ENCODE measurements around the gene INPPL1.
"Not testable (repeated sequence)": the region's sequence is repeated elsewhere in the genome, so short reads cannot be mapped to it uniquely, and the experiment has no call there.

The INPPL1 gene

GRCh38 chr11:72250661-72251464, 26.3 kb downstream of the INPPL1 start:
- H3K36me3 ChIP-seq (ENCODE audit: insufficient read depth, low read length) = no peaks in the 10 kb centered on the region
- no peak overlapping the region for H3K4me3 ChIP-seq (ENCODE audit: low read length)
- 91% methylated on average over 24 of the region's 24 CpGs for WGBS
- no peaks in the 10 kb centered on the region; the same call in 1 of the 2 replicates for H3K4me1 ChIP-seq (ENCODE audit: insufficient read depth, low read length)
- H3K9ac ChIP-seq (ENCODE audit: low read depth, low read length) = no peak overlapping the region
- H3K9me3 ChIP-seq (ENCODE audit: insufficient read depth, low read depth, low read length) = peaks cover 2% of the 10 kb centered on the region; the same call in 1 of the 2 replicates
- peaks cover 42% of the 10 kb centered on the region for H3K27me3 ChIP-seq (ENCODE audit: insufficient read depth, low read length)
- H3K27ac ChIP-seq (ENCODE audit: low read depth, low read length) = no peak overlapping the region

GRCh38 chr11:72251614-72252013, 27.0 kb downstream of the INPPL1 start:
- Histone ChIP-seq H3K4me1 (ENCODE audit: insufficient read depth, low read length) (no peaks in the 10 kb centered on the region; the same call in 1 of the 2 replicates), H3K36me3 (ENCODE audit: insufficient read depth, low read length) (no peaks in the 10 kb centered on the region), H3K27me3 (ENCODE audit: insufficient read depth, low read length) (peaks cover 35% of the 10 kb centered on the region), H3K9me3 (ENCODE audit: insufficient read depth, low read depth, low read length) (peaks cover 2% of the 10 kb centered on the region; the same call in 1 of the 2 replicates), H3K27ac (ENCODE audit: low read depth, low read length) (no peak overlapping the region), H3K4me3 (ENCODE audit: low read length) (no peak overlapping the region), H3K9ac (ENCODE audit: low read depth, low read length) (no peak overlapping the region)
- 92% methylated on average over 5 of the region's 5 CpGs for WGBS

- Histone ChIP-seq H3K4me3 (ENCODE audit: low read length) (no peak overlapping the region), H3K4me1 (ENCODE audit: insufficient read depth, low read length) (no peaks in the 10 kb centered on the region; the same call in 1 of the 2 replicates), H3K27ac (ENCODE audit: low read depth, low read length) (no peak overlapping the region), H3K9me3 (ENCODE audit: insufficient read depth, low read depth, low read length) (peaks cover 2% of the 10 kb centered on the region; the same call in 1 of the 2 replicates), H3K36me3 (ENCODE audit: insufficient read depth, low read length) (no peaks in the 10 kb centered on the region), H3K27me3 (ENCODE audit: insufficient read depth, low read length) (peaks cover 19% of the 10 kb centered on the region), H3K9ac (ENCODE audit: low read depth, low read length) (no peak overlapping the region)
- 97% methylated on average over 3 of the region's 3 CpGs for WGBS
Measured at GRCh38 chr11:72253392-72253791, 28.8 kb downstream of the INPPL1 start.

GRCh38 chr11:72254299-72254993, 29.9 kb downstream of the INPPL1 start:
- H3K36me3 ChIP-seq (ENCODE audit: insufficient read depth, low read length) = no peaks in the 10 kb centered on the region
- H3K9ac ChIP-seq (ENCODE audit: low read depth, low read length) = no peak overlapping the region
- H3K27ac ChIP-seq (ENCODE audit: low read depth, low read length) = no peak overlapping the region
- no peak overlapping the region for H3K4me3 ChIP-seq (ENCODE audit: low read length)
- WGBS = 87% methylated on average over 5 of the region's 5 CpGs
- peaks cover 10% of the 10 kb centered on the region; the same call in 1 of the 2 replicates for H3K27me3 ChIP-seq (ENCODE audit: insufficient read depth, low read length)
- peaks cover 2% of the 10 kb centered on the region; the same call in 1 of the 2 replicates for H3K9me3 ChIP-seq (ENCODE audit: insufficient read depth, low read depth, low read length)
- H3K4me1 ChIP-seq (ENCODE audit: insufficient read depth, low read length) = no peaks in the 10 kb centered on the region

- WGBS = 88% methylated on average over 2 of the region's 2 CpGs
- no peak overlapping the region for H3K27ac ChIP-seq (ENCODE audit: low read depth, low read length)
- H3K9me3 ChIP-seq (ENCODE audit: insufficient read depth, low read depth, low read length) = peaks cover 2% of the 10 kb centered on the region; the same call in 1 of the 2 replicates
- H3K9ac ChIP-seq (ENCODE audit: low read depth, low read length) = no peak overlapping the region
- H3K36me3 ChIP-seq (ENCODE audit: insufficient read depth, low read length) = no peaks in the 10 kb centered on the region
- no peak overlapping the region for H3K4me3 ChIP-seq (ENCODE audit: low read length)
- peaks cover 6% of the 10 kb centered on the region; the same call in 1 of the 2 replicates for H3K4me1 ChIP-seq (ENCODE audit: insufficient read depth, low read length)
- H3K27me3 ChIP-seq (ENCODE audit: insufficient read depth, low read length) = no peaks in the 10 kb centered on the region
Measured at GRCh38 chr11:72257570-72257969, 33.0 kb downstream of the INPPL1 start.

- Histone ChIP-seq H3K36me3 (ENCODE audit: insufficient read depth, low read length) (no peaks in the 10 kb centered on the region), H3K4me3 (ENCODE audit: low read length) (no peak overlapping the region), H3K9ac (ENCODE audit: low read depth, low read length) (no peak overlapping the region), H3K9me3 (ENCODE audit: insufficient read depth, low read depth, low read length) (no peaks in the 10 kb centered on the region), H3K27me3 (ENCODE audit: insufficient read depth, low read length) (no peaks in the 10 kb centered on the region), H3K4me1 (ENCODE audit: insufficient read depth, low read length) (peaks cover 6% of the 10 kb centered on the region; the same call in 1 of the 2 replicates), H3K27ac (ENCODE audit: low read depth, low read length) (no peak overlapping the region)
- 96% methylated on average over 2 of the region's 2 CpGs for WGBS
Measured at GRCh38 chr11:72259490-72259889, 34.9 kb downstream of the INPPL1 start.

- Histone ChIP-seq H3K4me1 (ENCODE audit: insufficient read depth, low read length) (peaks cover 6% of the 10 kb centered on the region; the same call in 1 of the 2 replicates), H3K9me3 (ENCODE audit: insufficient read depth, low read depth, low read length) (no peaks in the 10 kb centered on the region), H3K36me3 (ENCODE audit: insufficient read depth, low read length) (no peaks in the 10 kb centered on the region), H3K27me3 (ENCODE audit: insufficient read depth, low read length) (no peaks in the 10 kb centered on the region), H3K27ac (ENCODE audit: low read depth, low read length) (no peak overlapping the region), H3K4me3 (ENCODE audit: low read length) (no peak overlapping the region), H3K9ac (ENCODE audit: low read depth, low read length) (no peak overlapping the region)
- WGBS = 90% methylated on average over 5 of the region's 5 CpGs
Measured at GRCh38 chr11:72260574-72260973, 36.0 kb downstream of the INPPL1 start.

- Histone ChIP-seq H3K4me1 (ENCODE audit: insufficient read depth, low read length) (peaks cover 6% of the 10 kb centered on the region; the same call in 1 of the 2 replicates), H3K4me3 (ENCODE audit: low read length) (no peak overlapping the region), H3K27ac (ENCODE audit: low read depth, low read length) (no peak overlapping the region), H3K36me3 (ENCODE audit: insufficient read depth, low read length) (no peaks in the 10 kb centered on the region), H3K27me3 (ENCODE audit: insufficient read depth, low read length) (no peaks in the 10 kb centered on the region), H3K9me3 (ENCODE audit: insufficient read depth, low read depth, low read length) (no peaks in the 10 kb centered on the region), H3K9ac (ENCODE audit: low read depth, low read length) (no peak overlapping the region)
- WGBS = 91% methylated on average over 3 of the region's 4 CpGs
Measured at GRCh38 chr11:72263361-72263760, 38.8 kb downstream of the INPPL1 start.

GRCh38 chr11:72265951-72266350, 41.4 kb downstream of the INPPL1 start:
- H3K36me3 ChIP-seq (ENCODE audit: insufficient read depth, low read length) = no peaks in the 10 kb centered on the region
- no peaks in the 10 kb centered on the region for H3K9me3 ChIP-seq (ENCODE audit: insufficient read depth, low read depth, low read length)
- no peaks in the 10 kb centered on the region for H3K4me1 ChIP-seq (ENCODE audit: insufficient read depth, low read length)
- no peak overlapping the region for H3K27ac ChIP-seq (ENCODE audit: low read depth, low read length)
- H3K4me3 ChIP-seq (ENCODE audit: low read length) = no peak overlapping the region
- no peak overlapping the region for H3K9ac ChIP-seq (ENCODE audit: low read depth, low read length)
- no peaks in the 10 kb centered on the region for H3K27me3 ChIP-seq (ENCODE audit: insufficient read depth, low read length)

- H3K4me1 ChIP-seq (ENCODE audit: insufficient read depth, low read length); H3K27me3 ChIP-seq (ENCODE audit: insufficient read depth, low read length); H3K9ac ChIP-seq (ENCODE audit: low read depth, low read length); H3K27ac ChIP-seq (ENCODE audit: low read depth, low read length); H3K4me3 ChIP-seq (ENCODE audit: low read length); H3K36me3 ChIP-seq (ENCODE audit: insufficient read depth, low read length); H3K9me3 ChIP-seq (ENCODE audit: insufficient read depth, low read depth, low read length): not testable (repeated sequence)
- WGBS = 92% methylated on average over 5 of the region's 5 CpGs
Measured at GRCh38 chr11:72266960-72267359, 42.4 kb downstream of the INPPL1 start.

- Histone ChIP-seq H3K9me3 (ENCODE audit: insufficient read depth, low read depth, low read length) (no peaks in the 10 kb centered on the region), H3K36me3 (ENCODE audit: insufficient read depth, low read length) (no peaks in the 10 kb centered on the region), H3K4me1 (ENCODE audit: insufficient read depth, low read length) (no peaks in the 10 kb centered on the region), H3K27me3 (ENCODE audit: insufficient read depth, low read length) (no peaks in the 10 kb centered on the region), H3K4me3 (ENCODE audit: low read length) (no peak overlapping the region), H3K27ac (ENCODE audit: low read depth, low read length) (no peak overlapping the region), H3K9ac (ENCODE audit: low read depth, low read length) (no peak overlapping the region)
- 87% methylated on average over 1 of the region's 2 CpGs for WGBS
Measured at GRCh38 chr11:72267956-72268617, 43.5 kb downstream of the INPPL1 start.
